HG03025 (cell line): ENCODE results near the gene MIA.
"Not testable (repeated sequence)": the region's sequence is repeated elsewhere in the genome, so short reads cannot be mapped to it uniquely, and the experiment has no call there.

Source experiments
- ATAC-seq: cut with Tn5 transposase; IDR thresholded peaks from one replicate; pipeline ENCODE4 v1.9.1; 2021; ENCODE audit warnings: mild to moderate bottlenecking, moderate library complexity; ENCODE audit not compliant: unreplicated experiment, low FRiP score

Gene MIA

DNA sequence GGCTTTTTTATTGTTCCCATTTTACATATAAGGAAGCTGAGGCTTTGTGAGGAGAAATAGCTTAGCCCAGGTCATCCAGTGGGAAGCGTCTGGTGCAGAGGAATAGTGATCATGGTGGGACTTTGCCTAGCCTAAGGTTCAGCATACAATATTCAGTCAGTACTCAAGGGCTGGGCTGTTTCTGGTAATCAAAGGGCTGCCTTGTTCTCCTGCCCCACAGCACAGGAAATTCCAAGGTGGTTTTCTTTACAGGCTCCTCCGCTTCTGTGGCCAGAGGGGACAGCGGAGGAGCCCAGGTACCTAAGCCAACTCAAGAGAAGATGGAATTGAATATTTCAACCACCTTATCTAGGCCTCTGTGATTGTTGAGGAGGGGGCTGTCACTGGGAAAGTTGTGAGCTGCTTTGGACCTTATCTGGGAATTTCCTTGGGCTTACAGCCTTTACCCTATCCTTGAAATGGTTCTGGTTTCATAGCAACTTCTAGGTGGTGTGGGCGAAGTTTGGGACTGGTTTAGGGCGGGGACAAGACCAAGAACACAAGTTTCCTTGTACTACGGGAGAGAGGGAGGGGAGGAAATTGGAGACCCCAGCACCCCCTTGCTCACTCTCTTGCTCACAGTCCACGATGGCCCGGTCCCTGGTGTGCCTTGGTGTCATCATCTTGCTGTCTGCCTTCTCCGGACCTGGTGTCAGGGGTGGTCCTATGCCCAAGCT, at the start of gene MIA:
Gene MIA (plus strand): TSS at position 606 of the 716 bp plus-strand sequence. CDS start 22 bp downstream, at position 628.
- ATAC-seq = no peak

GRCh38 chr19:40726279-40726678, 49.0 kb upstream of the MIA start:
- ATAC-seq = no peak

DNA sequence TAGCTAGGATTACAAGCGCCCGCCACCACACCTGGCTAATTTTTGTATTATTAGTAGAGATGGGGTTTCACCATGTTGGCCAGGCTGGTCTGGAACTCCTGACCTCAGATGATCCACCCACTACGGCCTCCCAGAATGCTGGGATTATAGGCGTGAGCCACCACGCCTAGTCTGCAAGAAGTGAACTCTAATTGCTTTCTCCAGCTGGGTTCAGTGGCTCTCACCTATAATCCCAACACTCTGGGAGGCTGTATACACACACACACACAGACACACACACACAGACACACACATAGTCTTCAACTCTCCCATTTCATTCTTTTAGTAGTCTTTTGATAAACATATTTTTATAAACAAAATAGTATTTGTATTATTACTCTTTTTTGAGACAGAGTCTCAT, 45.3 kb upstream of the MIA start:
- not testable (repeated sequence) for ATAC-seq

- not testable (repeated sequence) for ATAC-seq
Measured at GRCh38 chr19:40732304-40732703, 43.0 kb upstream of the MIA start.

DNA sequence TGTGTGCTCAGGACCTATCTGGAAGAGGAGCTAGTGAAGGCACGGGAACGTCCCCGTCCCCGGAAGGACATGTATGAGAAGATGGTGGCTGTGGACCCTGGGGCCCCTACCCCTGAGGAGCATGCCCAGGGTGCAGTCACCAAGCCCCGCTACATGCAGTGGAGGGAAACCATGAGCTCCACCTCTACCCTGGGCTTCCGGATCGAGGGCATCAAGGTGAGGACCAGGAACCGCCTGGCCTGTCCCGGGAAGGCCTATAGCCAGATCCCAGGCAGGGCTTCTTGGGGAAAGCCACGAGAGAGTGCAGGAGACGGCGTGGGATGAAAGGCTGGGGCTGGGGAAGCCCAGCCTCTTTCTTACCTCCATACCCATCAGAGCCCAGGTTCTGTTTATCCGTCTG, 42.2 kb upstream of the MIA start:
- ATAC-seq = no peak

- ATAC-seq = no peak
Measured at GRCh38 chr19:40735013-40735771, 40.1 kb upstream of the MIA start.

GRCh38 chr19:40736661-40737060, 38.7 kb upstream of the MIA start:
- ATAC-seq = no peak

- ATAC-seq = no peak
Measured at GRCh38 chr19:40737102-40737644, 38.1 kb upstream of the MIA start.

DNA sequence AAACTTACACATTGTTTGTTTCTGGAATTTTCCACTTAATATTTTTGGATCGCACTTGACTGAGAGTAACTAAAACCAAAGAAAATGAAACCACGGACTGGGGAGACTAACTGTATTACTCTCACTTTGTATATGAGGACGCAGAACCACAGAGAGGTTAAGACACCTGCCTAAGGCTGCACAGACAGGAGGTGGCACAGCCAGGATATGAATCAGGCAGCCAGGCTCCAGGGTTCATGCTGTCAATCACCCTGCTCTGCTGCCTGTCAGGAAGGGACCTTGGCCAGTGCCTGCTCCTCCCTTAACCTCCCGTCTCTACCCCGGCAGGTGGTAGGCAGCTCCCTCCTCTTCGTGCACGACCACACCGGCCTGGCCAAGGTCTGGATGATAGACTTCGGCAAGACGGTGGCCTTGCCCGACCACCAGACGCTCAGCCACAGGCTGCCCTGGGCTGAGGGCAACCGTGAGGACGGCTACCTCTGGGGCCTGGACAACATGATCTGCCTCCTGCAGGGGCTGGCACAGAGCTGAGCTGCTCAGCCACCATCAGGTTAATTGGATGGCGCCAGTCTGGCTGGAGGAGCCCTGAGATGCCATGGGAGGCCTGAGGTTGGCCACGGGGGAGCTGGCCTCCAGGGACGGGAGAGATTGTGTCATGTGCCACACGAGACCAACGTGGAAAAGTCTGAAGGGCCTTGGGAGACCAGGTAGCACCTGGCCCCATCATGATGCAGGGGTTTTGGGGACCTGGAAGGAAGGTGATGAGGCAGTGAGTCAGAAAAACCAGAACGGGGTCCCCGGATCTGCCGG, 36.1 kb upstream of the MIA start:
- ATAC-seq = no peak

DNA sequence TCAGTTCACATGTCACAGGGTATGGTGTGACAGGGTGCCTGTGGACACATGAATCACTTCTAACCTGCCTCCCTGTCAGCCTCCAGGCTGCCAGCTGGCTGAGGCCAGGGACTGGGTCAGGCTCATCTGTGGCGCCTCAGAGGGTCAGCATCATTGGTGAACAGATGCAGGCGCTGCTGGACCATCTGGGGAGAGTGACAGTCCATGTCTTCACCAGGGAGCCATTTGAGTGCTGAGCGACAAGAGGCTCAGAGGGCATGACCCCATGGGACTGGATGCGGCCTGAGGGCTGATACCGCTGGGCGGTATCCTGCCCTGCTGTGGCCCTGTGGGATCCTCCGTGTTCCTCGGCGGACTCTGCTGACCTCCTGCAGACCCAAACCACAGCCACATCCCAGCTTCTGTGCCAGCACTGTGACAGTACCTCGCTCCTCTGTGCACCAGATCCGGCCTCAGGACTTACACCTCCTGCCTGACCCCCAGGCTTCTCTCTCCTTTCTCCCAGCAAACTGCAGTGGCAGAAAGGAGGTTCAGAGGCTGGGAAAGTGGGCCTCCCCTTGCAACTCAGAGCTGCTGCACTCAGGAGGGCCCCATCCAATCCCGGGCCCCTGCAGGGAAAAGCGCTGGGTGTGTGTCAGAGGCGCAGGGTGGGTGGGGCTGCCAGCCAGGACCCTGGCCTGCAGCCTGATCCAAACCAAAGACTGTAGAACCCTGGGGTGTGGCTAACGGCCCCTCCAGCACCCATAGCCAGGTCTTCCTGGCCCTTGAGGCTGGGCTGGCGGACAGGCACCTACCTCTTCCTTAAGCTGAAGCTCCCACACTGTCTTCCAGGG, 35.2 kb upstream of the MIA start:
- ATAC-seq = no peak

DNA sequence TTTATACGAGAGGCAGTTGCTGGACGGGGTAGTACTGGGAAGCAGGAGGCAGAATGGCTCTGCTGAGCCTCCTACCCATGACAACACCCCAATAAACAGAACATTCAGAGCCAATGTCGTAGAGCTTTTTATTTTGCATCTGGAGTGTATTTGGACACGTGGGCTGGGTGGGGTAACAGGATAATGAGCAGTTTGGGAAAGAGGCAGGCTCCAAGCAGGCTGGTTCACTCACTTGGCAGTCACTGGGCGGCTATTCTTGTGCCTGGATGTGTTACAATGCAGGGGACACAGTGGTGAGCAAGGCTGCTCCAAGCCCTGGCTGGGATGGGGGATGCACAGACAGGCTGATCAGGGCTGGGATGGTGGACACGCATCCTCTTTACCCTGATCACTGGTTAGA, 34.6 kb upstream of the MIA start:
- ATAC-seq = no peak

GRCh38 chr19:40741527-40742390, 33.6 kb upstream of the MIA start:
- no peak for ATAC-seq

DNA sequence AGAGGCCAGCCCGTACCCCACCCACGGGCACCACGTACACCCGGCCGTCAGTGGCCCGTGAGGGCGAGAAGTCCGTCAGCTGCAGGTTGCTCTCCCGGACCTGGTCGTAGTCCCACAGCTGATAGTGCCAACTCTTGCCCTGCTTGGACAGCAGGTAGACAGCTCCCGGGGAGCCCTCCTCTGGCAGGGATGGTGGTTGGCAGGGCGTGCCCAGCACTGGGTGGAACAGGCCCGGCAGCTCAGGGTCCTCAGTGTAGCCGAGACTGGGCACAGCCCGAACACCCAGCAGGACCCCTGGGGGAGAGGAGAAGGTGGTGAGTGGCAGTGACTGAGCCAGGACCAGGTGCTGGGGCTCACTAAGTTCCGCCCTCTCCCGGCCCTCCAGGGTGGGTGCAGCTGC, 32.8 kb upstream of the MIA start:
- no peak for ATAC-seq

DNA sequence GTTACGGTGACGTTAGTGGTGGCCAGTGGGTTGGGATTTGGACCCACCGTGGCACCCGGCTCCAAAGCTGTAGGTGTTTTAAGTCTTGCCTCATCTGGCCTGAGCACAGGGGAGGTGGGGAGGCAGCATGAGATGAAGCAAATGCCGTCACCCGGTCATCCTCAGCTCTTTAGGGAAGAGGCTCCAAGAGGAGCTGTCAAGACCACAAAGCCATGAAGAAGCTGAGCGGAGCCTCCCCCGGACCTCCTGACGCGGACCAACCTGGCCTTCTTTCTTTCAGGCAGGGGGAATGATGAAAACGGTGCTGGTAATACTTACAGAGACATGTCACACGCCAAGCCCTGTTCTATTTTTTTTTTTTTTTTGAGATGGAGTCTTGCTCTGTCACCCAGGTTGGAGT, 32.4 kb upstream of the MIA start:
- no peak for ATAC-seq

DNA sequence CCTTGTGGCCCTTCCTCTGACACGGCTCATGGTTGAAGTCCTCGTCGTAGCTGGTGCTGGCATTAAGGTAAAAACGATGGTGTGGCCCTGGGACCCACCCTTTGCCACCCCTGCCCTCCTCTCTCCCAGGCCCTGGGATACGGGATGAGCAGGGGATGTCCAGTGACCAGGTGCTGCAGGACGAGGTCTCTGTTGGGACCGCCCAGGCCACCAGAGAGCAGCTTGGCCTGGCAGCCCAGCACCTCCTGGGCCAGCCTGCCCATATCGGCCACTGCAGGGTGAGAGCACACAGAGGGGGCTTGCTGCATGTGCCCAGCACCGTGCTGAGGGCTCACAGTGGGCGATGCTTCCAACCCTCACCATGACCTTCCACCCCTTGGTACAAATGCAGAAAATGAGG, 31.4 kb upstream of the MIA start:
- ATAC-seq = no peak

DNA sequence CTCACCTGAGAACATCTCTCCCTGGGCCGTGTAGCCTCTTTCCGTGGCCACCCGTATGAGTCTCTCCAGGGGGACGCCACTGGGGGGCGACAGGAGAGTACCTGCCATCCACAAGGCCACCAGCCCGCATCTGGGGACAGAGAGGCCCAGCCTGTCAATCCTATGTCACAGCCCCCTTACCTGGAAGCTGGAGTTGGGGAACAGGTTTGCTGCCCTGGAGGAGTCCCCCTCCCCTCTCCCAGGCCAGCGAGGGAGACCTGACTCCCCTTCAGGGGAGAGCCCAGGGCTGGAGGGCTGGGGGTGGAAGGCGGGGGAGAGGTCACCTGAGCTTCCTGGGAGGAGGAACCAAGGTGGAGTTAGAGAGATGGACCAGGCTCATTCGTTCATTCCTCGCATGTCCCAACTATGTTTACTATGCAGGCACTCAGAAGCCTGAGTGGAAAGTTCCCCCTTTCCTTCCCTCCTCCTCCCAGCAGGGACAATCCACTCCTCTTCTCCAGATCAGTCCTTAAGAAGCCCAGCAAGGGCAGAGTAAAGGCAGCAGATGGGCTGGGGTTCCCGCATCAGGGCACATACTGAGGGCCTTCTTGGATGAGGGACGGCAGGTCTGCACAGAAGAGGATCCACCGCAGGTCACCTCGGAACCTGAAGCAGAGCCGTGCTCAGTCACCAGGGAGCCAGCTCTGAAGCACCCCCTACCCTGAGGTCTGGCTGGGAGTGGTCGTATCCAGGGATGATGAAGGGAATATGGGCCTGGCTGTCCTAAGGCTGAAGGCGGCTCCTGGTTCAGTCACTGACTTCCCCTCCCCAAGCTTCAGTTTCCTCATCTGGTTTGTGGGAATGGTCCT, 30.5 kb upstream of the MIA start:
- no peak for ATAC-seq

DNA sequence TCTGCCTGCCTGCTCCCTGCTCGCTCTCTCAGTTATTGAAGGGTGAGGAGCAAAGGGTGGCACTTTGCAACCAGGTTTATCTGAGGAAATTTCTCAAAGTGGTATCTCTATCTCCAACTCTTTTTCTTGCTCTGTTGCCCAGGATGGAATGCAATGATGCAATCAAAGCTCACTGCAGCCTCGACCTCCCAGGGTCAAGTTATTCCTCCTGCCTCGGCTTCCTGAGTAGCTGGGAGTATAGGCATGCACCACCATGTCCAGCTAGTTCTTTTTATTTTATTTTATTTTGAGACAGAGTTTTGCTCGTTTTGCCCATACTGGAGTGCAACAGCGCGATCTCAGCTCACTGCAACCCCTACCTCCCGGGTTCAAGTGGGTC, 29.9 kb upstream of the MIA start:
- ATAC-seq = no peak

DNA sequence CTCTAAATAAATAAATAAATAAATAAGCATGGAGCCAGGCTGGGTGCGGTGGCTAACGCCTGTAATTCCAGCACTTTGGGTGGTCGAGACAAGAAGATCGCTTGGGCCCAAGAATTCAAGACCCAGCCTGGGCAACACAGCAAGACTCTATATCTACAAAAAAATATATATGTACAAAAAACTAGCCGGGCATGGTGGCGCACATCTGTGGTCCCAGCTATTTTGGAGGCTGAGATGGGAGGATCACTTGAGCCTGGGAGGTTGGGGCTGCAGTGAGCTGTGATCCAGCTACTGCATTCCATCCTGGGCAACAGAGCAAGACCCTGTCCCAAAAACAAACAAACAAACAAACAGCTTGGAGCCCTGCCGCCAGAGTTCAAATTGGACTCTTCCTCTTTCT, 27.8 kb upstream of the MIA start:
- ATAC-seq = no peak
